GM23338 (cell line): ENCODE measurements around the gene ATPAF1. TPM values are rescaled to one million over a fixed set of nuclear protein-coding genes. Genes with fewer than 3 reads are reported as not detected.

Experiments used
- ATAC-seq: fragments of 200-7000 bp; cut with Tn5 transposase; 3 replicates; pipeline ENCODE4 v1.9.1; 2020
- DNase-seq: peaks from one replicate; pipeline ENCODE4 v3.0.0-alpha.2; 2015; ENCODE audit warnings: low spot score
- H2AFZ ChIP-seq: fragments of 200-600 bp; sonication (generic); 2 replicates; pipeline ENCODE4 v1.8.0; 2016; ENCODE audit warnings: antibody characterized with exemption, mild to moderate bottlenecking, moderate library complexity
- H3F3A ChIP-seq: fragments of 200-600 bp; sonication (generic); replicated peaks from 2 replicates; pipeline ENCODE4 v1.8.0; 2017; ENCODE audit warnings: antibody characterized with exemption, mixed run types, low read depth
- H3K27ac ChIP-seq: fragments of 200-600 bp; sonication (generic); 2 replicates; pipeline ENCODE4 v1.6.1; 2016; ENCODE audit warnings: low read depth
- H3K27me3 ChIP-seq: fragments of 200-600 bp; sonication (generic); 2 replicates; pipeline ENCODE4 v1.8.0; 2016; ENCODE audit warnings: mild to moderate bottlenecking, mixed run types, moderate library complexity; ENCODE audit not compliant: insufficient read depth
- H3K36me3 ChIP-seq: fragments of 200-600 bp; sonication (generic); 2 replicates; pipeline ENCODE4 v1.8.0; 2016; ENCODE audit warnings: mild to moderate bottlenecking; ENCODE audit not compliant: insufficient read depth
- H3K4me1 ChIP-seq: fragments of 200-600 bp; sonication (generic); 2 replicates; pipeline ENCODE4 v1.8.0; 2016; ENCODE audit warnings: mild to moderate bottlenecking, moderate library complexity; ENCODE audit not compliant: insufficient read depth
- H3K4me2 ChIP-seq: fragments of 200-600 bp; sonication (generic); 2 replicates; pipeline ENCODE4 v1.7.1; 2017; ENCODE audit warnings: mixed run types
- H3K4me3 ChIP-seq: fragments of 200-600 bp; sonication (generic); 2 replicates; pipeline ENCODE4 v1.6.1; 2016; ENCODE audit warnings: mixed run types
- H3K79me2 ChIP-seq: fragments of 200-600 bp; sonication (generic); replicated peaks from 2 replicates; pipeline ENCODE4 v1.8.0; 2017; ENCODE audit warnings: mild to moderate bottlenecking; ENCODE audit not compliant: insufficient read depth
- H3K9me2 ChIP-seq: fragments of 200-600 bp; sonication (generic); 2 replicates; pipeline ENCODE4 v1.8.0; 2017; ENCODE audit not compliant: insufficient read depth
- H4K20me1 ChIP-seq: fragments of 200-600 bp; sonication (generic); replicated peaks from 2 replicates; pipeline ENCODE4 v1.8.0; 2017; ENCODE audit warnings: mild to moderate bottlenecking; ENCODE audit not compliant: insufficient read depth
- H3K27ac Mint-ChIP-seq: 2 replicates; pipeline ENCODE4 v1.8.0; 2020; ENCODE audit warnings: inconsistent platforms, mild to moderate bottlenecking, moderate library complexity, mixed read lengths
- H3K27me3 Mint-ChIP-seq: 3 replicates; pipeline ENCODE4 v1.8.0; 2022; ENCODE audit warnings: low read depth, mild to moderate bottlenecking, moderate library complexity, mixed read lengths, inconsistent platforms; ENCODE audit not compliant: insufficient read depth, poor library complexity
- H3K36me3 Mint-ChIP-seq: 3 replicates; pipeline ENCODE4 v1.8.0; 2021; ENCODE audit warnings: low read depth, mild to moderate bottlenecking, inconsistent platforms, moderate library complexity, mixed read lengths
- H3K4me1 Mint-ChIP-seq: 3 replicates; pipeline ENCODE4 v1.8.0; 2020; ENCODE audit warnings: mild to moderate bottlenecking, inconsistent platforms, mixed read lengths
- H3K4me3 Mint-ChIP-seq: 3 replicates; pipeline ENCODE4 v1.8.0; 2021; ENCODE audit warnings: moderate library complexity, mild to moderate bottlenecking, inconsistent platforms, mixed read lengths
- H3K9me3 Mint-ChIP-seq: 3 replicates; pipeline ENCODE4 v1.8.0; 2020; ENCODE audit warnings: moderate library complexity, mild to moderate bottlenecking, inconsistent platforms, mixed read lengths
- CREB1 ChIP-seq: fragments of 250-450 bp; sonication (Bioruptor Pico); IDR thresholded peaks from 2 replicates; pipeline ENCODE4 v1.5.0; 2020; ENCODE audit warnings: low read depth, mild to moderate bottlenecking, moderate library complexity
- CTCF ChIP-seq, 2 experiments: fragments of 200-600 bp in 1 of 2; sonication (generic) in 1 of 2; conservative IDR thresholded peaks; 2 replicates each; pipeline versions ENCODE4 v1.5.1 to v1.6.1; 2016 to 2017; ENCODE audit warnings: antibody characterized with exemption in 2 of 2, low read depth in 2 of 2, mild to moderate bottlenecking in 2 of 2, moderate library complexity in 1 of 2
- ETS1 ChIP-seq: IDR thresholded peaks from 2 replicates; pipeline ENCODE4 v1.6.1; 2016; ENCODE audit warnings: antibody characterized with exemption
- EZH2 ChIP-seq: fragments of 200-600 bp; sonication (generic); IDR thresholded peaks from one replicate; pipeline ENCODE4 v1.8.0; 2017; ENCODE audit warnings: antibody characterized with exemption, mild to moderate bottlenecking, low read depth; ENCODE audit not compliant: unreplicated experiment
- EZH2phosphoT487 ChIP-seq: fragments of 200-600 bp; sonication (generic); IDR thresholded peaks from one replicate; pipeline ENCODE4 v1.8.1; 2018; ENCODE audit warnings: antibody characterized with exemption; ENCODE audit not compliant: unreplicated experiment
- JUNB ChIP-seq: IDR thresholded peaks from one replicate; pipeline ENCODE4 v1.6.1; 2016; ENCODE audit warnings: antibody characterized with exemption; ENCODE audit not compliant: unreplicated experiment
- NANOG ChIP-seq: IDR thresholded peaks from 2 replicates; pipeline ENCODE4 v1.6.1; 2016; ENCODE audit warnings: antibody characterized with exemption, borderline replicate concordance
- POLR2AphosphoS5 ChIP-seq: IDR thresholded peaks from 2 replicates; pipeline ENCODE4 v1.6.1; 2016; ENCODE audit warnings: antibody characterized with exemption, low read depth
- REST ChIP-seq: IDR thresholded peaks from one replicate; pipeline ENCODE4 v1.6.1; 2018; ENCODE audit warnings: antibody characterized with exemption; ENCODE audit not compliant: unreplicated experiment
- STAT1 ChIP-seq: IDR thresholded peaks from one replicate; pipeline ENCODE4 v1.6.1; 2016; ENCODE audit warnings: antibody characterized with exemption; ENCODE audit not compliant: unreplicated experiment
- ZNF331 ChIP-seq: fragments of 250-450 bp; sonication (Bioruptor Pico); IDR thresholded peaks from 2 replicates; pipeline ENCODE4 v1.5.0; 2020; ENCODE audit warnings: low read depth, mild to moderate bottlenecking, moderate library complexity
- polyA plus RNA-seq: library from polyadenylated mRNA; unstranded; fragments of >200 nt; fragmentation: Nextera tagmentation; extraction: Ambion mirVana; gene quantifications from 2 replicates; pipeline ENCODE4 v1.2.1, GENCODE V29; 2016
- total RNA-seq: library from RNA; depleted of rRNA; stranded (reverse); fragments of >200 nt; shearing (Covaris generic); gene quantifications from 2 replicates; pipeline ENCODE4 v1.2.3, GENCODE V29; 2014

Gene ATPAF1
- total and polyA plus RNA-seq, 2 experiments from 2014 or later = 41.2 to 67.6 TPM

GRCh38 chr1:46705408-46705807 lies 37.2 kb upstream of the ATPAF1 start:
- H3K27me3 Mint-ChIP-seq = no peaks in the 10 kb centered on the region
- no peak overlapping the region for H3K27ac ChIP-seq
- ATAC-seq = no peak
- H2AFZ ChIP-seq = no peak overlapping the region
- no peaks in the 10 kb centered on the region for H3F3A ChIP-seq
- no peaks in the 10 kb centered on the region for H3K27me3 ChIP-seq
- H3K27ac Mint-ChIP-seq = no peak overlapping the region
- peaks cover 10% of the 10 kb centered on the region for H3K79me2 ChIP-seq
- H3K4me2 ChIP-seq = no peak overlapping the region
- peaks cover 41% of the 10 kb centered on the region for H3K36me3 Mint-ChIP-seq
- TF ChIP-seq JUNB (no peak), EZH2 (no peak), NANOG (no peak), EZH2phosphoT487 (no peak), CREB1 (no peak), REST (no peak)
- H3K4me1 ChIP-seq = no peaks in the 10 kb centered on the region
- H3K36me3 ChIP-seq = peaks cover 36% of the 10 kb centered on the region
- H3K9me2 ChIP-seq = no peaks in the 10 kb centered on the region
- no peaks in the 10 kb centered on the region for H3K4me1 Mint-ChIP-seq
- no peaks in the 10 kb centered on the region for H3K9me3 Mint-ChIP-seq
- H4K20me1 ChIP-seq = peaks cover 28% of the 10 kb centered on the region
- H3K4me3 ChIP-seq = no peak overlapping the region
- DNase-seq = no peak
- H3K4me3 Mint-ChIP-seq = no peak overlapping the region

GRCh38 chr1:46703927-46704641 lies 35.9 kb upstream of the ATPAF1 start:
- Mint-ChIP-seq H3K36me3 (peaks cover 39% of the 10 kb centered on the region), H3K9me3 (no peaks in the 10 kb centered on the region), H3K27me3 (no peaks in the 10 kb centered on the region), H3K4me1 (no peaks in the 10 kb centered on the region), H3K27ac (peak overlapping the region; percentile 44; the same call in 1 of the 2 replicates), H3K4me3 (no peak overlapping the region)
- no peak overlapping the region for H3K4me2 ChIP-seq
- no peak overlapping the region for H2AFZ ChIP-seq
- no peaks in the 10 kb centered on the region for H3K9me2 ChIP-seq
- peaks cover 38% of the 10 kb centered on the region for H3K36me3 ChIP-seq
- no peaks in the 10 kb centered on the region for H3K4me1 ChIP-seq
- peaks cover 28% of the 10 kb centered on the region for H4K20me1 ChIP-seq
- H3K4me3 ChIP-seq = no peak overlapping the region
- H3F3A ChIP-seq = no peaks in the 10 kb centered on the region
- DNase-seq (no peak), ATAC-seq (no peak)
- H3K27ac ChIP-seq = no peak overlapping the region
- H3K27me3 ChIP-seq = no peaks in the 10 kb centered on the region
- peaks cover 11% of the 10 kb centered on the region for H3K79me2 ChIP-seq
- TF ChIP-seq CREB1 (no peak), JUNB (no peak), STAT1 (no peak), EZH2 (no peak), POLR2AphosphoS5 (no peak), EZH2phosphoT487 (no peak), ZNF331 (no peak), CTCF (conservative IDR thresholded peaks at IDR 0.05; ENCODE audit: low read depth in 2 of 2) (no peak), ETS1 (no peak)
